NCI-H2107 (cell line): ENCODE results near the gene ERI2.

Experiments used
- DNase-seq: peaks from one replicate; lab custom pipeline; 2025; lab: John Stamatoyannopoulos, UW

Gene ERI2

GRCh38 chr16:20806168-20807050 lies at the start of gene ERI2, which contains the start of gene REXO5:
ERI2 (minus strand) TSS chr16:20806472; CDS start chr16:20806430, 42 bp downstream.
REXO5 (plus strand) TSS chr16:20806527; CDS start chr16:20806954, 427 bp downstream.
- DNase-seq, result peak; percentile 92

DNA sequence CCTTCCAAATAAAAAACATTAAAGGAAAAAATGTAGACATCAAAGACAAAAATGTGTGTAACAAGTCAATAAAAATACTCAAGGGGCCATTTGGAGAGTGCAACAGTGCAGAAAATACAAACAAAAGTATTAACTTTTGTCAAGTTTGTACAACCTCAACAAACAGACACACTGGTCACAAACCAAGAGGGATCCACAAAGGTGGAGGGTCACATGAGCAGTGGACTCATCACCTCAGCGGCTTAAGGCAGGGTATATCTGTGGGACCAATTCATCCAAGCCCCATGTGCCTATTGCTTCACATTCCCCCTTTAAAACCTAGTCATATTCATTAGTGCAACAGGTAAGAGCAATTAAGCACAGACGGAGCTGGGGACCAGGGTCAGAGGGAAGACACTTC lies 48.7 kb upstream of the ERI2 start:
- no peak for DNase-seq

GRCh38 chr16:20853981-20854620 lies 47.8 kb upstream of the ERI2 start:
- no peak for DNase-seq

DNA sequence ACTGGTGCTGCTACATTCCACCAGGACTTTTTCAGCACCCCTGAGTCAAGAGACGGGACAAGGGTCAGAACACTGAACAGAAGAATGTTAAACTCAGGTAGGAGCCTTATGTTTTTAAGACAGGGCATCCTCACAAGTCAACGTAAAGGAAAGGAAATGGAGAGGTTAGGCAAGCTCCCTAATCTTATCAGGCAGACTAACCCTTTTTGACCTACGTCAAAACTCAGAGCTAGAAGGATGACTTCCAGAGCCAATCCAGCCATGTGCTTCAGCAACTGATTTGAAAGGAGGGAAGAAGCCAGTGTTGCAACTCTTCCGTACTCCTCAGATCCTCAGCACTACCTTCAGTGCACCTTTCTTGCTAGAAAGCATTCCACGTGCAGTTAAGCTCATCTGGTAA lies 46.9 kb upstream of the ERI2 start:
- DNase-seq, result no peak

DNA sequence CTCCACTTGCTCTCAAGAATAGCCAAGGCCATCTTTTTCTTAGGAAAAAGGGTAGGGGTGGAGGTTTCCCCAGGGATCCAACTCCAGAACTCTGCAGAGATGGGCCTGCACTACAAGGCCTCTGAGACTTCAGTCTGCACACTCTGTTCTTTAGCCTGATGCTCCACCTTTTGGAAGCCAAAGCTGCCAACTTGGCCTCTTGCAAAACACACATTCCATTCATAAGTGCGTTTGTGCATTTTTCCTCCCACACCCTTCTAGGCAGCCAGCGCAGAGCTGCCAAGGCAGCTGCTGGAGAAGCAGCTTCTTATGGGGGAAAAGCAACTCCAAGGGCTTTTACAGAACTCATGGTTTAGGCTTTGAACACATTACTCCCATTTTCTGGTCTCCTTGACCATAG lies 45.3 kb upstream of the ERI2 start:
- DNase-seq, result no peak

GRCh38 chr16:20850981-20851380 lies 44.7 kb upstream of the ERI2 start:
- no peak for DNase-seq

DNA sequence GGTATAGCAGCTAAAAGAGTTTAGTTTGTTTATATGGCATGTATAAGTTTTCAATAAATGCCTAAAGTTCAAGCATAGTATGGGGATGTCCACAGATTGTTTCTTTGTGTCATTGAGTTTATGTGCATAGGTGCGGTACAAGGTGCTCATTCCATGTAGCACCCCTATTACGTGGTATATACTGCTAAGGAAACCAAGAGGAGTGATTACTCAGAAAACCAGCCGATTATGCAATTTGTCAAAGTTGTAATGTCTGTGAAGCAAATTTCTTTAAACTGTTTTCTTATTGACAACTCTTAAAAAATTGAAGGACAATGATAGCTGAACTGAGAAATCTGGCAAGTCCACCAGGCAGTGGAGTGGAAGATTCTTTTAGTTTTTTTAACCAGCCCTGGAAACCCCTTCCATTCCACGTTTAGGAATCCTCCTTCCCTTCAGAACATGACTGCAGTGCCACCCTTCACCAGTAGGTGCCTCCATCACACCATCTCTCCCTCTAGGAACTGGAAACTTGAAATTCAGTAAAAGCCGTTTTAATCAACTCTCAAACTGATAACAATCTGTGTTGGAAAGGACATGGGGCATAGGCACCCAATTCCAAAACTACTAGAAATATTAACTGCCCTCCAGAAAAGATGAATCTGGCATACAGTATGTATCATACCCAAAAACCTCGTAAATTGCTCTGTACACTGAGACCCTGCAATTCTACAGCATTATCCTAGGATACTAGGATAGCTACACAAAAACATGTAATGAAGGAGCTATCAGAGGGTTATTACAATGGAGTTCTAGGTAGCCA lies 43.5 kb upstream of the ERI2 start:
- DNase-seq, result peak; percentile 8

- no peak for DNase-seq
These were observed 41.3 kb upstream of the ERI2 start for GRCh38 chr16:20847550-20847949.

DNA sequence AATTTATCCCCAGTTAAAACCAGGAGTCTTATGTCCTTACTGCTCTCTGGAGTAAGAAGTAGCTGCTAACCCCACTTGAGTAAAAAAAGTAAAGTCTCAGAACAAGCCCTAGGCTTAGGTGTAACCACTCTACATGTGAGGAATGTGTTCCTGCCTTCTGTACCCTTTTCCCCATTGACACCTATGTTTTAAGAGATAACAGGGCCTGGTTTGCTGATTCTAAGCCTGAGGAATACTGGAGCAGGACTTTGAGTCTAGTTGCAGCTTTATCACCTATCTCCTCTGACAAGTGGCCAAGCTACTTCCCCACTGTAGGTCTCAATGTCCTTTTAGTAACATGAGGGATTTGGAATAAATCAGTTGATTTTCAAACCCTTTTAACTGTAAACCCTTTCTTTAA lies 40.3 kb upstream of the ERI2 start:
- DNase-seq, result no peak

GRCh38 chr16:20846030-20846429 lies 39.8 kb upstream of the ERI2 start:
- DNase-seq, result no peak

GRCh38 chr16:20844588-20844987 lies 38.3 kb upstream of the ERI2 start:
- DNase-seq, result no peak

GRCh38 chr16:20844054-20844453 lies 37.8 kb upstream of the ERI2 start:
- no peak for DNase-seq

GRCh38 chr16:20839504-20839903 lies 33.2 kb upstream of the ERI2 start:
- DNase-seq, result no peak

- DNase-seq, result no peak
These were observed 32.0 kb upstream of the ERI2 start for GRCh38 chr16:20838240-20838639.

- DNase-seq, result no peak
These were observed 26.8 kb upstream of the ERI2 start for GRCh38 chr16:20833086-20833485.

DNA sequence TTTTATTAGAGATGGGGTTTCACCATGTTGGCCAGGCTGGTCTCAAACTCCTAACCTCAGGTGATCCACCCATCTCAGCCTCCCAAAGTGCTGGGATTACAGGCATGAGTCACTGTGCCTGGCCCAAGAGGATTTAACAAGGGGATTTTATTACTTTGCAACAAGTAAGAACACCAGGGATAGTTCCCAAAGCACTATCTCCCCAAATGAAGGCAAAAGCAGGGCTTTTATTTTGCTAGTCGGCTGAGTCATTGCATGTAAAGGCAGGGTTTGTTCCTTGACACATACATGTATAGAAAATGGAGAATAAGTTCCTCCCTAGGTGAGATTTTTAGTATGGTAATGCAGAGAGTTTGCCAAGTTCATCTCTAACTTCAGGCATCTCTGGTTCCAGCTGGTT lies 24.1 kb upstream of the ERI2 start:
- DNase-seq, result no peak

DNA sequence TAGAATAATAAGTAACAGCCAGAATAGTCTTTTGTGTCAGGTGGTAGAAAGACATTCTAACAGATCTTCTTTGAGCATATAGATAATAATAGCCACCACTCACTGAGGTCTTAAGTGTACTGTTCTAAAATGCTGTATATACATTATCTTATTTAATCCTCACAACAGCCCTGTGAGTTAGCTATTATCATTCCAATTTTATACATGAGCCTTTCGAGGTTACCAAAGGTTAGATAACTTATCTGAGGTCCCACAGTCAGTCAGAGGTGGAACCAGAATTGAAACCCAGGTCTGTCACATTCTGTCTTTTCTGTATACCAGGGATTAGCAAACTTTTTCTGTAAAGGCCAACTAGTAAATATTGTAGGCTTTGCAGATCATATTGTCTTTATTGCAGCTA lies 23.3 kb upstream of the ERI2 start:
- DNase-seq, result no peak

GRCh38 chr16:20826039-20826566 lies 19.8 kb upstream of the ERI2 start:
- DNase-seq, result no peak

- DNase-seq, result no peak
These were observed 16.5 kb upstream of the ERI2 start for GRCh38 chr16:20822521-20823325.

GRCh38 chr16:20821682-20822081 lies 15.4 kb upstream of the ERI2 start:
- DNase-seq, result no peak

DNA sequence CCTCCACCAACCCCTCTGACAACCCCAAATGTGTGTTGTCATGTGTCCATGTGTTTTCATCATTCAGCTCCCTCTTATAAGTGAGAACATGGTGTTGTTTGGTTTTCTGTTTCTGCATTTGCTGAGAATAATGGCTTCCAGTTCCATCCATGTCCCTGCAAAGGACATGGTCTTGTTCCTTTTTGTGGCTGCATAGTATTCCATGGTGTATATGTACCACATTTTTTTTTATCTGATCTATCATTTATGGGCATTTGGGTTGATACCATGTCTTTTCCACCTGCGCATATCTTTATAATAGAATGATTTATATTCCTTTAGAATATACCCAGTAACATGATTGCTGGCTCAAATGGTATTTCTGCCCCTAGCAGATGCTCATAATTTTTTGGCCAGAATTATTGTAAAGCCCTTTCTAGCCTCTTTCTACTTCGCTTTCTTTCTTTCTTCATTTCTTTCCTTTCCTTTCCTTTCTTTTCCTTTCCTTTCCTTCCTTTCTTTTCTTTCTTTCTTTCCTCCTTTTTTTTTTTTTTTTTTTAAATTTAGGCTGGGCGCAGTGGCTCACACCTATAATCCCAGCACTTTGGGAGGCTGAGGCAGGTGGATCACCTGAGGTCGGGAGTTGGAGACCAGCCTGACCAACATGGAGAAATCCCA lies 12.8 kb upstream of the ERI2 start:
- no peak for DNase-seq
